GM23338 (cell line): ENCODE data around the gene HDAC5. TPM values are rescaled to one million over a fixed set of nuclear protein-coding genes. Genes with fewer than 3 reads are reported as not detected.

ENCODE experiments used
- ATAC-seq: fragments of 200-7000 bp; cut with Tn5 transposase; 3 replicates; pipeline ENCODE4 v1.9.1; 2020
- DNase-seq: peaks from one replicate; pipeline ENCODE4 v3.0.0-alpha.2; 2015; ENCODE audit warnings: low spot score
- H2AFZ ChIP-seq: fragments of 200-600 bp; sonication (generic); 2 replicates; pipeline ENCODE4 v1.8.0; 2016; ENCODE audit warnings: antibody characterized with exemption, mild to moderate bottlenecking, moderate library complexity
- H3F3A ChIP-seq: fragments of 200-600 bp; sonication (generic); replicated peaks from 2 replicates; pipeline ENCODE4 v1.8.0; 2017; ENCODE audit warnings: antibody characterized with exemption, mixed run types, low read depth
- H3K27ac ChIP-seq: fragments of 200-600 bp; sonication (generic); 2 replicates; pipeline ENCODE4 v1.6.1; 2016; ENCODE audit warnings: low read depth
- H3K27me3 ChIP-seq: fragments of 200-600 bp; sonication (generic); 2 replicates; pipeline ENCODE4 v1.8.0; 2016; ENCODE audit warnings: mild to moderate bottlenecking, mixed run types, moderate library complexity; ENCODE audit not compliant: insufficient read depth
- H3K36me3 ChIP-seq: fragments of 200-600 bp; sonication (generic); 2 replicates; pipeline ENCODE4 v1.8.0; 2016; ENCODE audit warnings: mild to moderate bottlenecking; ENCODE audit not compliant: insufficient read depth
- H3K4me1 ChIP-seq: fragments of 200-600 bp; sonication (generic); 2 replicates; pipeline ENCODE4 v1.8.0; 2016; ENCODE audit warnings: mild to moderate bottlenecking, moderate library complexity; ENCODE audit not compliant: insufficient read depth
- H3K4me2 ChIP-seq: fragments of 200-600 bp; sonication (generic); 2 replicates; pipeline ENCODE4 v1.7.1; 2017; ENCODE audit warnings: mixed run types
- H3K4me3 ChIP-seq: fragments of 200-600 bp; sonication (generic); 2 replicates; pipeline ENCODE4 v1.6.1; 2016; ENCODE audit warnings: mixed run types
- H3K79me2 ChIP-seq: fragments of 200-600 bp; sonication (generic); replicated peaks from 2 replicates; pipeline ENCODE4 v1.8.0; 2017; ENCODE audit warnings: mild to moderate bottlenecking; ENCODE audit not compliant: insufficient read depth
- H3K9me2 ChIP-seq: fragments of 200-600 bp; sonication (generic); 2 replicates; pipeline ENCODE4 v1.8.0; 2017; ENCODE audit not compliant: insufficient read depth
- H4K20me1 ChIP-seq: fragments of 200-600 bp; sonication (generic); replicated peaks from 2 replicates; pipeline ENCODE4 v1.8.0; 2017; ENCODE audit warnings: mild to moderate bottlenecking; ENCODE audit not compliant: insufficient read depth
- H3K27ac Mint-ChIP-seq: 2 replicates; pipeline ENCODE4 v1.8.0; 2020; ENCODE audit warnings: inconsistent platforms, mild to moderate bottlenecking, moderate library complexity, mixed read lengths
- H3K27me3 Mint-ChIP-seq: 3 replicates; pipeline ENCODE4 v1.8.0; 2022; ENCODE audit warnings: low read depth, mild to moderate bottlenecking, moderate library complexity, mixed read lengths, inconsistent platforms; ENCODE audit not compliant: insufficient read depth, poor library complexity
- H3K36me3 Mint-ChIP-seq: 3 replicates; pipeline ENCODE4 v1.8.0; 2021; ENCODE audit warnings: low read depth, mild to moderate bottlenecking, inconsistent platforms, moderate library complexity, mixed read lengths
- H3K4me1 Mint-ChIP-seq: 3 replicates; pipeline ENCODE4 v1.8.0; 2020; ENCODE audit warnings: mild to moderate bottlenecking, inconsistent platforms, mixed read lengths
- H3K4me3 Mint-ChIP-seq: 3 replicates; pipeline ENCODE4 v1.8.0; 2021; ENCODE audit warnings: moderate library complexity, mild to moderate bottlenecking, inconsistent platforms, mixed read lengths
- H3K9me3 Mint-ChIP-seq: 3 replicates; pipeline ENCODE4 v1.8.0; 2020; ENCODE audit warnings: moderate library complexity, mild to moderate bottlenecking, inconsistent platforms, mixed read lengths
- ETS1 ChIP-seq: IDR thresholded peaks from 2 replicates; pipeline ENCODE4 v1.6.1; 2016; ENCODE audit warnings: antibody characterized with exemption
- EZH2phosphoT487 ChIP-seq: fragments of 200-600 bp; sonication (generic); IDR thresholded peaks from one replicate; pipeline ENCODE4 v1.8.1; 2018; ENCODE audit warnings: antibody characterized with exemption; ENCODE audit not compliant: unreplicated experiment
- JUNB ChIP-seq: IDR thresholded peaks from one replicate; pipeline ENCODE4 v1.6.1; 2016; ENCODE audit warnings: antibody characterized with exemption; ENCODE audit not compliant: unreplicated experiment
- NANOG ChIP-seq: IDR thresholded peaks from 2 replicates; pipeline ENCODE4 v1.6.1; 2016; ENCODE audit warnings: antibody characterized with exemption, borderline replicate concordance
- POLR2AphosphoS5 ChIP-seq: IDR thresholded peaks from 2 replicates; pipeline ENCODE4 v1.6.1; 2016; ENCODE audit warnings: antibody characterized with exemption, low read depth
- REST ChIP-seq: IDR thresholded peaks from one replicate; pipeline ENCODE4 v1.6.1; 2018; ENCODE audit warnings: antibody characterized with exemption; ENCODE audit not compliant: unreplicated experiment
- STAT1 ChIP-seq: IDR thresholded peaks from one replicate; pipeline ENCODE4 v1.6.1; 2016; ENCODE audit warnings: antibody characterized with exemption; ENCODE audit not compliant: unreplicated experiment
- ZNF114 ChIP-seq: fragments of 250-450 bp; sonication (Bioruptor Pico); IDR thresholded peaks from 2 replicates; pipeline ENCODE4 v1.5.0; 2020; ENCODE audit warnings: mild to moderate bottlenecking, moderate library complexity
- ZNF462 ChIP-seq: fragments of 250-450 bp; sonication (Bioruptor Pico); IDR thresholded peaks from 2 replicates; pipeline ENCODE4 v1.5.0; 2020; ENCODE audit warnings: mild to moderate bottlenecking, moderate library complexity
- polyA plus RNA-seq: library from polyadenylated mRNA; unstranded; fragments of >200 nt; fragmentation: Nextera tagmentation; extraction: Ambion mirVana; gene quantifications from 2 replicates; pipeline ENCODE4 v1.2.1, GENCODE V29; 2016
- total RNA-seq: library from RNA; depleted of rRNA; stranded (reverse); fragments of >200 nt; shearing (Covaris generic); gene quantifications from 2 replicates; pipeline ENCODE4 v1.2.3, GENCODE V29; 2014

HDAC5 gene
- total and polyA plus RNA-seq, 2 experiments from 2014 or later = 16.9 to 71.1 TPM

GRCh38 chr17:44093231-44093900 is 30.1 kb downstream of the HDAC5 start:
- H3K27ac Mint-ChIP-seq = peak overlapping the region; percentile 75

More at GRCh38 chr17:44093231-44093900, 30.1 kb downstream of the HDAC5 start:
- H3K36me3 Mint-ChIP-seq = peaks cover 17% of the 10 kb centered on the region
- peaks cover 9% of the 10 kb centered on the region for H3K27me3 Mint-ChIP-seq
- DNase-seq (no peak), ATAC-seq (no peak)
- H3K79me2 ChIP-seq = peaks cover 11% of the 10 kb centered on the region; the same call in 1 of the 2 replicates
- H3K4me2 ChIP-seq = no peak overlapping the region
- H3K4me3 ChIP-seq = no peak overlapping the region
- no peak overlapping the region for H2AFZ ChIP-seq
- no peaks in the 10 kb centered on the region; the same call in 1 of the 2 replicates for H3K36me3 ChIP-seq
- no peak for TF ChIP-seq EZH2phosphoT487
- TF ChIP-seq NANOG = no peak
- TF ChIP-seq STAT1 = no peak
- TF ChIP-seq REST = no peak
- no peak for TF ChIP-seq ETS1
- no peak for TF ChIP-seq ZNF462 (CRISPR knock-in tag)
- TF ChIP-seq POLR2AphosphoS5 = no peak
- no peak for TF ChIP-seq ZNF114 (CRISPR knock-in tag)
- no peak for TF ChIP-seq JUNB
- H3K27me3 ChIP-seq = no peaks in the 10 kb centered on the region
- H3F3A ChIP-seq = peaks cover 26% of the 10 kb centered on the region
- no peak overlapping the region for H3K4me3 Mint-ChIP-seq
- no peaks in the 10 kb centered on the region for H4K20me1 ChIP-seq
- H3K27ac ChIP-seq = peak overlapping the region; percentile 59; the same call in 1 of the 2 replicates
- no peaks in the 10 kb centered on the region; the same call in 2 of the 3 replicates for H3K9me3 Mint-ChIP-seq
- no peaks in the 10 kb centered on the region for H3K9me2 ChIP-seq
- peaks cover 29% of the 10 kb centered on the region for H3K4me1 ChIP-seq
- peaks cover 31% of the 10 kb centered on the region for H3K4me1 Mint-ChIP-seq
